K562 treated with DMSO at 1 percent for 48 hours (cell line): ENCODE measurements around the gene DDX52. TPM values are rescaled to one million over a fixed set of nuclear protein-coding genes. Genes with fewer than 3 reads are reported as not detected.

Source experiments
- total RNA-seq: library from RNA; unstranded; fragments of 300-600 nt; gene quantifications from 2 replicates; pipeline ENCODE4 v1.2.3, GENCODE V29; 2022; ENCODE audit warnings: low replicate concordance; ENCODE audit errors: extremely low read depth

Gene DDX52
- total RNA-seq = not detected in 2 replicates

DNA sequence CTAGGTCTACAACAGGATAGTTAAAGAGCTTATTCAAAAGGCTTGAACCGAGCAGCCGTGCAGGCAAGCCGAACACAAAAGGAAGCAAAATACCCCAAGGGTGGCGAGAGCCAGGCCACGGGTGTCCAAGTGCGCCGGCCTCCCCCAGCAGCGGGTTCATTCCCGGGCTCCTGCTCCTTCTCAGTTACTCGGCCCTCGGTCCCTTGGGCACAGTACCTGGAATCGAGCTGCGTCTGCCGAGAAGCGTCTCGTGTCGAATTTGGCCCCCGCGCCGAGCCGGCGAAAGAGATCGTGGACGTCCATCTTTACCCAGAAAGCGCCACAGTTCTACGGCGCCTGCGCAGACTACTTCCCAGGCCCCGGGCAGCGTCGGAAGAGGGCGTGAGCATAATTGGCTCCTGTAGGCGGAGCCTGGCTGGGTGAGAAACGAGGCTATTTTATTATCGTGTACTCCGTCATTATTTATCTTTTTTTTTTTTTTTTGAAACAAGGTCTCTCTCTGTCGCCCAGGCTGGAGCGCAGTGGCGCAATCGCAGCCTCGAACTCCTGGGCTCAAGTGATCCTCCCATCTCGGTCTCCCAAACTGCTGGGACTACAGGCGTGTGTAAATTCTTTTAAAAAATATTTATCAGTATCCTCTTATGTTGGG is at the start of gene DDX52:
TSS of gene DDX52 (minus strand) at position 329 of the 649 bp plus-strand sequence. CDS start at position 303, 26 bp downstream.

DNA sequence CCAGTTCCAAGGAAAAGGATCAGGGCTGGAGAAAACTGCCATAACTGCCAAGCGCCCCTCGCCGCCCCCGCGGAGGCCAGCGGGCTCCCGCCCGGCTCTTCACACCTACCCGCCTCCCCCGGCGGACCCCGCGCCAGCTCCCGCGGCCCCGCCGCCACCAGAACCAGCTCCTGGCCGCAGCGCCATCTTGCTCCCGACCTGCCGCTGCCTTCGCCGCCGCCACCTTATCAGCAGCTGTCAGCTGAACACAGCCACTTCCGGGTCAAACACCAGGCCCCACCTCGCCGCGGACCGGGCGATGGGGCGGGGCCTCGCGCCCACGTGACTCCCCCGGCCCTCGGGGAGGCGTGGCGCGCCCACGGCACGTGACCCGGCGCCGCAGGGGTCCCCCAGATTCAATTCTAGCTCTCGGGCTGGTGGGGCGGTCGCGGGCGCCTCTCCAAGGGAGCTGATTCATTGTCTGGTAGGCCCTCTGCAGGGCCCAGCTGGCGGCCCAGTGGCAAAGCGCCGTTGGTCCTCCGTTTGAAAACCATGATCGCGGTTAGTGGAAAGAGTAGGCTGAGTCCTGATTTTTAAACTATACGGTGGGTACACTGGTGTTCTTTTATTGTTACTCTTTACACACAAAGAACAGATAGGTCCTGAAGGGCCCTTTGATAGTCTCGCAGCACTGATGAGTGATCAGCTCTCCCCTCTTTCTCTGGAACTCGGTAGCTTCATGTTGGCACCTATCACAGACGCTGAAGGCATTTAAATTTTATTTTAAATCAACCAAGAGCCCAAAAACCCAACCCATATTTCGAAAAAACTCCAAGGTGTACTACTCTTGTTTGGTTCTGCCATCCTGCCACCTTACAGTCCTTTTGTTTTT is 33.8 kb downstream of the DDX52 start, which contains the start of gene SYNRG:
TSS of gene SYNRG (minus strand) at position 249 of the 871 bp plus-strand sequence. CDS start at position 186, 63 bp downstream.

Other genes with a start within 250 kb of the DDX52 start
- gene ACACA, start 236.6 kb downstream of the DDX52 start, total RNA-seq = not detected in 2 replicates
- not detected in 2 replicates for gene TADA2A, start 236.6 kb downstream of the DDX52 start, total RNA-seq
- not detected in 2 replicates for gene DUSP14, start 153.6 kb downstream of the DDX52 start, total RNA-seq
- not detected in 2 replicates for gene SYNRG, start 34.0 kb downstream of the DDX52 start, total RNA-seq
- gene HNF1B, start 101.6 kb upstream of the DDX52 start, total RNA-seq = not detected in 2 replicates